Effector CD4-positive, alpha-beta T cell (primary cell): Measurements from ENCODE around the gene KLC4.
"Not testable (repeated sequence)": the region's sequence is repeated elsewhere in the genome, so short reads cannot be mapped to it uniquely, and the experiment has no call there.

Experiments used
- DNase-seq: peaks from one replicate; pipeline ENCODE4 v3.0.0-alpha.2; 2020

KLC4 gene

GRCh38 chr6:43070028-43070632 is 10.7 kb downstream of the KLC4 start:
- DNase-seq, result no peak

- no peak for DNase-seq
Measured at GRCh38 chr6:43074847-43075669, 15.6 kb downstream of the KLC4 start.

GRCh38 chr6:43075670-43076463 is 16.4 kb downstream of the KLC4 start, which contains the start of gene PTK7:
Gene PTK7 (plus strand): TSS chr6:43076314. CDS start chr6:43076489, 175 bp downstream.
- DNase-seq, result no peak

GRCh38 chr6:43076464-43077332 is 17.3 kb downstream of the KLC4 start:
- DNase-seq, result no peak

GRCh38 chr6:43077333-43077809 is 17.9 kb downstream of the KLC4 start:
- no peak for DNase-seq

- no peak for DNase-seq
Measured at GRCh38 chr6:43077981-43078511, 18.6 kb downstream of the KLC4 start.

DNA sequence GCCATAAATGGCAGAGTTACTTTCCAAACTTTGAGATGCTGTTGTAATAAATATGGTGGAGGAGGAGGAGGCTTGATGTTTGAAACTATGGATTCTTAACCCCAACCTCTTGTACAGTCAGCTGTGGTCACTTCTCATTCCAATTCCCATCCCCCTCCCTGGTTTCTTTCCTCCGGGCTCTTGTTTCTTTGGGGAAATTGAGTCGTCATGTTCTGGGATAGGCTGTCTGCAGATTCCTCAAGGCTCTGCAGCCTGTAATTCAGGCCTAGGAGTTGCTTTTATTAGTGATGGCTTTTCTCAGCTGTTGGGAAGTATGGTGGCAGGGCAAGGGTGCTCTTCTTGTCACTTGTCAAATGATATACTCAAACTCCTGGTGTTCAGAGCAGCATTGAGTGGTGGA is 19.3 kb downstream of the KLC4 start:
- no peak for DNase-seq

DNA sequence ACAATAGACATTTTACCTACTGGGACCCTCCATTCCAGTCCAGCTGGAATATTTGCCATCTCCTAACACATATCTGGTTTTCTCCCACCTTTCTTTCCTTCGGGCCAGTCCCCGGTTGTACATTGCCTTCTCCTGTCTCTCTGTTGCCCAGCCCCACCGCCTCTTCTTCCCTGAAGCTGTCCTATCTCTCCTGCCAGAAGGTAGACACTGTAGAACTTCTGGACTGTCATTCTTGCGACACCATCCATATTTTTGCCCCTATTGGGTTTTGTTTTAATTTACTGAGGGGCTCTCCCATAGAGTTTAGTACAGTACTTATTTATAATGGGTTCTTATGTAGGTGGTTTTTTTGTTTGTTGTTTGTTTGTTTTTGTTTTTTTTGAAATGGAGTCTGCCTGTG is 21.6 kb downstream of the KLC4 start:
- no peak for DNase-seq

DNA sequence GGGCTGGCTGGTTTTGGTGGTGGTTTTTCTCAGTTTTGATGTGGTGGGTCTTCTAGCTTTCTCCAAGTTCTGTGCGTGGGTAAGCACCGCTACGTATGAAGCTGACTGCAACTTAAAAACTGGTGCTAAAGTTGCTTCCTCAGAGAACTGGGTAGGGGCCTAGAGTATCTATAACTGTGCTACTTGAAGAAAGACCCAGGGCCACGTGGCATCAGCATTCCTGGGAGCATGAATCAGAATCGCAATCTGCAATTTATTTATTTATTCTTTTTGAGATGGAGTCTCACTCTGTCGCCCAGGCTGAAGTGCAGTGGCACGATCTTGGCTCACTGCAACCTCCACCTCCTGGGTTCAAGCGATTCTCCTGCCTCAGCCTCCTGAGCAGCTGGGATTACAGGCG is 22.5 kb downstream of the KLC4 start:
- not testable (repeated sequence) for DNase-seq

- no peak for DNase-seq
Measured at GRCh38 chr6:43082806-43083655, 23.6 kb downstream of the KLC4 start.

DNA sequence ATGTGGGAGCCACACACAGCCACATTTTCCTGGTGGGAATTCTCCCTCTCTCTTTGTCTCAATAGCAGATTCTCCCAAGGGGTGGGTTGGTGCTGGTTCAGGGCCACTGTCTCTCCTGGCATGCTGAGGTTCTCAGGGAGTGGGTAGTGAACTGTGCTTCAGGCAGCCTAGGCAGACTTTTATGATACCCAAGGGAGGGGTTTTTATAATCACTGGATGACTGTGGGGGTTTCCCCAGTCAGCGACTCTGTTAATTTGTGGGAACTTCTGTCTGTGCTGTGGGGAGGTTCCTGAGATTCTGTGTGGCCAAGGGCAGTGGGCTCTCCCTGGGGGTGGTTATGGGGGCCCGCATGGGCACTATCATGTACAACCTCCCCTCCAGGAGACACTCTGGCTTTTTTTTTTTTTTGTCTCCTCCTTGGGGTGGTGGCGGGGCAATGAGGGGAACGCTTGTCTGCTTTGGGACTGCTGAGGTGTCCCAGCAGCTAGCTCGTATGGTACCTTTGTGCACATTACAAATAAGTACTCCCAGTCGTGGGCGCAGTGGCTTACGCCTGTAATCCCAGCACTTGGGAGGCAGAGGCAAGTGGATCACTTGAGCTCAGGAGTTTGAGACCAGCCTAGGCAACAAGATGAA is 26.7 kb downstream of the KLC4 start:
- no peak for DNase-seq

GRCh38 chr6:43088654-43089056 is 29.2 kb downstream of the KLC4 start:
- DNase-seq, result no peak

- no peak for DNase-seq
Measured at GRCh38 chr6:43089467-43089866, 30.0 kb downstream of the KLC4 start.

DNA sequence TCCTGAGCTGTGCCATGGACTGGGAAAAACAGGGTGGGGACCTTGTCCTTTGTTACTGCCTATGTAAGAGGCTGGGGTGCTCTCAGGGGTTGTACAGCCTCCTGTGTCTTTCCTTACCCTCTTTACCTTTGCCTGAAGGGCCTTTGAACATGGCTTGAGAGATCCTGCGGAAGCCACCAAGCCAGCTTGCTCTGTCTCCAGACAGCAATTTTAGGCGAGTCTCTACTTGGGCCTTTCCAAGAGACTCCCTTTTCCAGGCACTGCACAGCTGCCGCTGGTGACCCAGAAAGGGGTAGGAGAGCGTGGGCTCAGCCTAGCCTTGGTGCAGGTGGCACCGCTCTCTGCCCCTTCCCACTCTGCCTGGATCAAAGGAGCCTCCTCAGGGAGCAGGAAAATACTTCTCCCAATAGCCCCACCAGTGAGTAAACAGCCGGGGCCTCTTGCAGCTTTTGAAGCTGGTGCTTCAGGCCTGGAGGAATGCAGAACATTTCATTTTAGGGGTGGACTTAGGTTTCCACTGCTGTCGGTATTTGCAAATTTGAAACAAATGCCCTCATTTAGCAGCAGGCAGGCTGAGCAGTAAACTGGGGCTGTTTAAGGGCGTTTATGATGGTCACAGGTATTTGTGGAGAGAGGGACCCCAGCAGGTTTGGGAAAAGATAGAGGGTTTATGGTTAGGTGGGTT is 30.6 kb downstream of the KLC4 start:
- DNase-seq, result no peak

GRCh38 chr6:43090559-43090956 is 31.1 kb downstream of the KLC4 start:
- no peak for DNase-seq

- DNase-seq, result no peak
Measured at GRCh38 chr6:43091020-43091419, 31.6 kb downstream of the KLC4 start.

- no peak for DNase-seq
Measured at GRCh38 chr6:43091436-43091991, 32.1 kb downstream of the KLC4 start.

DNA sequence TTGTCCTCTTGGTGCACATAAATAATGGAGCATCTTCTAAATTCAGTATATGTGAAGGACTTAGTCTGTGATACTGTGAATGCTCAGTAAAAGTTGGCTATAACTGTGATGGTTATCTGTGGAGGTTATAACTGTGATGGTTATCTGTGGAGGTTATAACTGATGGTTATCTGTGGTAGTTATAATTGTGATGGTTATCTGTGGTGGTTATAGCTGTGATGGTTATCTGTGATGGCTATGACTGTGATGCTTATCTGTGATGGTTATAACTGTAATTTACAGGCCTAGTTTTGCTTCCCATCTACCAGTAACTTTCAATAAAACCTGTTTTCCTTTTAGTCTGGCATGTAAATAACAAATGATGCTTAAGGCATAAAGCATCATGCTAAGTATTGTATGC is 33.2 kb downstream of the KLC4 start:
- no peak for DNase-seq

DNA sequence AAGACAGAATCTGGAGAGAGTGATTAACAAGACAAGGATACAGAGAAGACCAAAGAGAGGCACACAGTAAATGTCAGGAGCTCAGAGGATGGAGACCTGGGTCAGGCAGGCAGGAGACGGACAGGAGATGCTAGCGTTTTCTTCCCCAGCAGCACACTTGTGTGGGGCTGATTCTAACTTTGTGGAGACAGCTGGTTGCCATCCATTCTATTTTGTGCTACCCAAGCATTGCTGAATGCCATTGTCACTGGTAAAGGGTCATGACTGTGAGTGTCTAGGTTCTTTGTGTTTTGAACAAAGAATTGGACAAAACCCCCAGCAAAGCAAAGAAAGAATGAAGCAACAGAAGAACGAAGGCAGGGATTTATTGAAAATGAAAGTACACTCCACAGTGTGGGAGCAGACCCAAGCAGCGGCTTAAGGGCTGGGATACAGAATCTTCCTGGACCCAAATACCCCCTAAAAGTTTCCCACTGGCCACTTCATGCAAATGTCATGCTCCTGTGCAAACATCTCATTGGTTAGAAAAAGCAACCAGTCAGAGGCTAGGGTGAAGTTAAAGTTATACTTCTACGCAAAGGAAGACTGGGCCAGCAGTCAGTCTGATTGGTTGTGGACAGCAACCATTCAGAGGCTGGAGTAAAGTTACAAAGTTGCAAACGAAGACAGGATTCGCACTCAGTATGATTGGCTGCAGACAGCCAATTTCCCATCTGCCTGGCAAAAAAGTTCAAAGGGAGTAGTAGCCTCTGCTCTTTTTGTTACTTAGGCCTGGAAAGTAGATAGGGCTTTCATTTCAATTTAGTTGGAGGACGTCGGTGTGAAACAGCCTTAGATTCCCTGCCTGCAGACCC is 34.2 kb downstream of the KLC4 start:
- no peak for DNase-seq
